OCI-LY1 (cell line): ENCODE data around the gene IMMP2L.

Source experiments
- EZH2 ChIP-seq: fragments of 200-600 bp; sonication (generic), shearing (Covaris generic); IDR thresholded peaks from 2 replicates; pipeline ENCODE4 v1.8.0; 2017; ENCODE audit warnings: borderline replicate concordance, mixed run types, mild to moderate bottlenecking, antibody characterized with exemption, low read length, moderate library complexity, mixed read lengths
- TF ChIP-seq, protein P1 (sequence below): fragments of 200-600 bp; sonication (generic), shearing (Covaris generic); IDR thresholded peaks from 2 replicates; pipeline ENCODE4 v1.5.1; 2017; ENCODE audit warnings: mild to moderate bottlenecking, antibody characterized with exemption, low read length, moderate library complexity, mixed read lengths

DNA sequence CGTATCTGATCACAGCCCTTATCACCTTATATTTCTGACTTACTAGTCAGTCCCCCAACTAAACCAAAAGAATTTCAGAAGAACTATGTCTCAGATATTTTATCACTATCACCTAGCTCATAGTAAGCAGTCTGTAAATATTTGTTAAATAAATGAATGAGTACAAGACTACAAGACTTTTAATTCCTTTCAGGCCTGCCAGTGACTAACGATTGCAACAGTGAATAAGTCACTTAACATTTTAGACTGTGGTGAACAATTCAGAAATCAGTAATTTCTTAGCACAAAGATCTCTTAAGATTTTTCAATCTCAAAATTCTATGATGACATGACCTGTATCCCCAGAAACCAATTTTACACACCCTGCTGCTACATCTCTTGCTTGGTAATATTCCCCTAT, 162.2 kb downstream of the IMMP2L start:
- TF ChIP-seq, protein P1, sequence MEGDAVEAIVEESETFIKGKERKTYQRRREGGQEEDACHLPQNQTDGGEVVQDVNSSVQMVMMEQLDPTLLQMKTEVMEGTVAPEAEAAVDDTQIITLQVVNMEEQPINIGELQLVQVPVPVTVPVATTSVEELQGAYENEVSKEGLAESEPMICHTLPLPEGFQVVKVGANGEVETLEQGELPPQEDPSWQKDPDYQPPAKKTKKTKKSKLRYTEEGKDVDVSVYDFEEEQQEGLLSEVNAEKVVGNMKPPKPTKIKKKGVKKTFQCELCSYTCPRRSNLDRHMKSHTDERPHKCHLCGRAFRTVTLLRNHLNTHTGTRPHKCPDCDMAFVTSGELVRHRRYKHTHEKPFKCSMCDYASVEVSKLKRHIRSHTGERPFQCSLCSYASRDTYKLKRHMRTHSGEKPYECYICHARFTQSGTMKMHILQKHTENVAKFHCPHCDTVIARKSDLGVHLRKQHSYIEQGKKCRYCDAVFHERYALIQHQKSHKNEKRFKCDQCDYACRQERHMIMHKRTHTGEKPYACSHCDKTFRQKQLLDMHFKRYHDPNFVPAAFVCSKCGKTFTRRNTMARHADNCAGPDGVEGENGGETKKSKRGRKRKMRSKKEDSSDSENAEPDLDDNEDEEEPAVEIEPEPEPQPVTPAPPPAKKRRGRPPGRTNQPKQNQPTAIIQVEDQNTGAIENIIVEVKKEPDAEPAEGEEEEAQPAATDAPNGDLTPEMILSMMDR: no peak
- no peak for TF ChIP-seq EZH2
